HG03039 (cell line): ENCODE data around the gene HBS1L.
"Not testable (repeated sequence)": the region's sequence is repeated elsewhere in the genome, so short reads cannot be mapped to it uniquely, and the experiment has no call there.

ENCODE experiments used
- ATAC-seq: cut with Tn5 transposase; IDR thresholded peaks from one replicate; pipeline ENCODE4 v1.9.1; 2021; ENCODE audit warnings: mild to moderate bottlenecking, moderate library complexity; ENCODE audit not compliant: unreplicated experiment

Gene HBS1L

GRCh38 chr6:135075018-135075417 is 20.4 kb upstream of the HBS1L start:
- ATAC-seq = no peak

- ATAC-seq = no peak
Measured at GRCh38 chr6:135073756-135074393, 19.3 kb upstream of the HBS1L start.

DNA sequence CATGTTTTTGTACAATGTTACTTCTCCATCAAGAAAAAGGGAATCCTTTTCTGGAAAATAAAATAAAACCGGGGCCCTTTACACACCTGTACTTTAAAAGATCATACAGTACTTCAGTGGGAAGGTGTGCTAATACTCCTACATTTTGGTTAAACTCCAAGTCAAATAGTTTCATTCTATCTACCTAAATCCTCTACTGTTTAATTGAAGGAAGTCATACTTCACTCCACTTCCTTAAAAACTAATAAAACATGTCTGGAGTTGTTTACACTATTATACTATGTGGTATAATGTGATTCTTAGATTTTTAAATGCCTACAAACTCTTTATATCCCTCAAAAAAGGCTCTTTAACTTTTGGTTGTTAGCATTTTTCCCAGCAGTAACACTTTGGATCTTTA is 18.6 kb upstream of the HBS1L start:
- ATAC-seq = no peak

GRCh38 chr6:135072753-135073152 is 18.1 kb upstream of the HBS1L start:
- no peak for ATAC-seq

- ATAC-seq = no peak
Measured at GRCh38 chr6:135071541-135071940, 16.9 kb upstream of the HBS1L start.

DNA sequence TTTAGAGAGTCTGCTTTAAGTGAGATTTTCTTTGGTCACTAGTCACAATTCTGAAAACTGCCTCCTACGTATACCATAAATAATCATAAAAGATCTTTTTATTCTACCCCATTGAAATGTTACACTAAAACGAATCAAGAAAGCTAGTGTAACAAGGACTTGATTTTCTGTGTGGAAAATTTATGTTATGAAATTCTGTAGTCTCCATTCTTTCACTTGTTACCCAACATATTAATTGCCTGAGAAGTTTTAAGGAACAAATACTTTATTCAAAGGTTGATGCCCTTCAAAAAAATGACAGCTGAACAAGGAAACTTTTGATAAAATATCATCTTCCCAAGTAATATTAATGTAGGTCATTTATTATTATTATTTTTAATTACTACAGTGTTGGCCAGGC is 13.3 kb upstream of the HBS1L start:
- no peak for ATAC-seq

- ATAC-seq = no peak
Measured at GRCh38 chr6:135066806-135067205, 12.2 kb upstream of the HBS1L start.

- no peak for ATAC-seq
Measured at GRCh38 chr6:135066397-135066796, 11.8 kb upstream of the HBS1L start.

- no peak for ATAC-seq
Measured at GRCh38 chr6:135064586-135064985, 10.0 kb upstream of the HBS1L start.

- no peak for ATAC-seq
Measured at GRCh38 chr6:135063926-135064325, 9.3 kb upstream of the HBS1L start.

DNA sequence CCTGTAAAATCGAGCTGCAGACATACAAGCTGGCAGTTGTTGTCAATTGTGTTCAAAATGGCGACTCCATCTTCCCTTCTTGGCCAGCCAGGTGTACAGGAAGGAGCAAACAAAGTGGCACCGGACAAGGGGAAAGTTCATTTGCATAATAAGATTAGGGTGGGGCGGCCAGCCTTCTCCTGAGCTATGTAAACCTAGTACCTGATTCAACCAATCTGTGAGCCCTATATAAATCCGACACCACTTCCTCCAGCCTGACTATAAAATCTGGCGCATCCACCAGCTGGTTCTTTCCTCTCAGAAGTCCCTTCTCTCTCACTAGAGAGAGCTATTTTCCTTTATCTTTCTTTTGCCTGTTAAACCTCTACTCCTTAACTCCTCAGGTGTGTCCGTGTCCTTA is 8.1 kb upstream of the HBS1L start:
- ATAC-seq = no peak

- ATAC-seq = no peak
Measured at GRCh38 chr6:135060076-135060475, 5.5 kb upstream of the HBS1L start.

GRCh38 chr6:135058299-135058698 is 3.7 kb upstream of the HBS1L start:
- ATAC-seq = not testable (repeated sequence)

DNA sequence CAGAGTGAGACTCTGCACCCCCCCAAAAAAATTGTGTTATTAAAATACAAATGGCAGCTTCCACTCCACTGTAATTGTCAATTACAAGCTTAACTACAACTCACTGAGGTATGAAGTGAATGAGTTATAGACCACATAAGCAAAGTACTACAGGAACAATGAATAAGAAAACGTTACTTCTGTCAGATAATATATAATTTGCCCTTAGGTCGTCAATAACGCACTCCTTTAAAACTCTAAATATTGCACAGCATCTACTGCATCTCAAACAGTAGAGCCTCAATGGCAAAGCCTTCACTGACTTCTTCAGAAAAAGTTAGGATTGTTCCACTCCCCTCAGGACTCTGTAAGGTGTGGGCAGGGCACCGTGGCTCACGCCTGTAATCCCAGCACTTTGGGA is 2.0 kb upstream of the HBS1L start:
- ATAC-seq = no peak

DNA sequence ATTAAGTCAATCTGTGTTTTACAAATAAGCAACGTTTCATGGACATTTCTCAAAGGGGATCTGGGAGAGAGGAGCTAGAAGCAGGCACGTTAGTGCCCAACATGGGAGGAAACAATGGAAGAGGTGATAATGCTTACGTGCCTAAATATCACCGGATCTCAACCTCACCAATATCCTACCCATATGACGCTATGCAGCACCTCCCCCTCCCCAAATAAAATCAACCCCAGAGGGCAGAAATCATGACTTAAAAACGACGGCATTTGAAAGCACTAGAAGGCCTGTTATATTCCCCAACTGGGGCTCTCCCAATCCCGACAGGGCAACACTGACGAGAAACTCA is 425 bp downstream of the HBS1L start:
- no peak for ATAC-seq

GRCh38 chr6:135053406-135053805 is 1.2 kb downstream of the HBS1L start:
- ATAC-seq = no peak

DNA sequence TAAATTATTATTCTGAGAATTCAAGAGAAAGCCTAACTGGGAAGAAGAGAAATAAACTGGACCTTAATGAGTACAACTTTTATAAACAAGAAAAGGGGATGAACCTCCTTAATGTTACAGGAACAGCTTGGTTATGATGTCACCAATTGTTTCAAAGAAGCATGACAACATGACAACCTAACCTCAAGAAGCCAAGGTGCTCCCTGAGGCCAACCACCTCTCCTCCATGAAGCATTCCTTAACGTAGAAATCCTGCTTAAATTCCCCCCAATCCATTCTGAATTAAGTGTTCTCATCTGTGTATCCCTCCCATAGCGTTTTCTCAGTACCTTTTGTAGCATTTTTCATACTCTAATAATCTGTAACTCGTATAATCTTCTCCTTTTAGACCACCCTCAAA is 1.7 kb downstream of the HBS1L start:
- ATAC-seq = no peak

DNA sequence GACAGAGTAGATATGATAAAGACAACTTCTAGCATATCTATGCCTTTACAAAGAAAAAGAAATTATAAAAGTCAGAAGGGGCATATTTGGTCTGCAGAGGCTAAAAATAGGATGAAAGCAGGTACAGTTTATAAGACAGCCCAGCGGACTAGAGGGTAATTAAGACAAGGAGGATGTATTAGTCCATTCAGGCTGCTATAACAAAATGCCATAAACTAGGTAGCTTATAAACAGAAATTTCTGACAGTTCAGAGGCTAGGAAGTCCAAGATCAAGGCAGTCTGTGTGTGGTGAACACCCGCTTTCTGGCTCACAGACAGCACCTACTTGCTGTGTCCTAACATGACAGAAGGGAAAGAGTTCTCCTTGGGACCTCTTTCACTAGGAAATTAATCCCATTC is 5.7 kb downstream of the HBS1L start:
- ATAC-seq = no peak

GRCh38 chr6:135047336-135047735 is 7.3 kb downstream of the HBS1L start:
- ATAC-seq = no peak

GRCh38 chr6:135046912-135047311 is 7.7 kb downstream of the HBS1L start:
- ATAC-seq = no peak

GRCh38 chr6:135044639-135045038 is 10.0 kb downstream of the HBS1L start:
- ATAC-seq = no peak

GRCh38 chr6:135043846-135044245 is 10.8 kb downstream of the HBS1L start:
- no peak for ATAC-seq

- no peak for ATAC-seq
Measured at GRCh38 chr6:135043364-135043763, 11.3 kb downstream of the HBS1L start.

- no peak for ATAC-seq
Measured at GRCh38 chr6:135038335-135038734, 16.3 kb downstream of the HBS1L start.
